GM13977 (cell line): ENCODE data around the gene ATG101.
A peak's percentile ranks its signal among the peaks of the same experiment; 100 is the strongest.

Source experiments
- DNase-seq: peaks from one replicate; pipeline ENCODE4 v3.0.0; 2012; ENCODE audit warnings: low spot score
- CTCF ChIP-seq: IDR thresholded peaks from 2 replicates; pipeline ENCODE4 v1.5.1; 2012; ENCODE audit warnings: mild to moderate bottlenecking, control low read depth; ENCODE audit not compliant: insufficient read depth; ENCODE audit errors: extremely low read depth, missing control alignments
- in situ Hi-C: fragments of 300-500 bp; cut with MboI; formaldehyde crosslinking; loops from one replicate; pipeline ENCODE4 v1.12.0; 2022; ENCODE audit warnings: low sequenced_read_pairs, low pct_unique_long_range_greater_than_20kb, mixed read lengths, inconsistent platforms; ENCODE audit not compliant: unreplicated experiment

ATG101 gene

GRCh38 chr12:52069327-52070184 is at the start of gene ATG101:
TSS of gene ATG101 (plus strand) at chr12:52069978. CDS start at chr12:52073651, 3,673 bp downstream.
- DNase-seq = peak; percentile 97
- in situ Hi-C loops = no loop called here
- TF ChIP-seq CTCF = peak; percentile 93

GRCh38 chr12:52020539-52021336 is 49.0 kb upstream of the ATG101 start:
- in situ Hi-C loops = loop anchor here (10.0 kb wide), 1 partner anchor 104 kb away; no protein-coding TSS in a partner anchor
- peak; percentile 83 for TF ChIP-seq CTCF

GRCh38 chr12:52022841-52023181 is 47.0 kb upstream of the ATG101 start:
- in situ Hi-C loops = loop anchor here (10.0 kb wide), 1 partner anchor 102 kb away; no protein-coding TSS in a partner anchor
- TF ChIP-seq CTCF = no peak
- no peak for DNase-seq

More at GRCh38 chr12:52020539-52021336, 49.0 kb upstream of the ATG101 start:
- peak; percentile 78 for DNase-seq

- peak; percentile 93 for TF ChIP-seq CTCF
- in situ Hi-C loops = loop anchor here (10.0 kb wide), 1 partner anchor 101 kb away; no protein-coding TSS in a partner anchor
- peak; percentile 96 for DNase-seq
These were observed 46.4 kb upstream of the ATG101 start for GRCh38 chr12:52023182-52023975.

GRCh38 chr12:52023976-52024688 is 45.6 kb upstream of the ATG101 start:
- DNase-seq = no peak
- in situ Hi-C loops = loop anchor here (10.0 kb wide), 1 partner anchor 101 kb away; no protein-coding TSS in a partner anchor
- TF ChIP-seq CTCF = no peak
